Pons (tissue), 1 donor: ENCODE measurements around the gene SGPP2.
"Not testable (repeated sequence)": the region's sequence is repeated elsewhere in the genome, so short reads cannot be mapped to it uniquely, and the experiment has no call there.

Experiments
- DNase-seq: peaks from one replicate; pipeline ENCODE4 v3.0.0-alpha.2; 2016; ENCODE audit warnings: low spot score

SGPP2 gene

DNA sequence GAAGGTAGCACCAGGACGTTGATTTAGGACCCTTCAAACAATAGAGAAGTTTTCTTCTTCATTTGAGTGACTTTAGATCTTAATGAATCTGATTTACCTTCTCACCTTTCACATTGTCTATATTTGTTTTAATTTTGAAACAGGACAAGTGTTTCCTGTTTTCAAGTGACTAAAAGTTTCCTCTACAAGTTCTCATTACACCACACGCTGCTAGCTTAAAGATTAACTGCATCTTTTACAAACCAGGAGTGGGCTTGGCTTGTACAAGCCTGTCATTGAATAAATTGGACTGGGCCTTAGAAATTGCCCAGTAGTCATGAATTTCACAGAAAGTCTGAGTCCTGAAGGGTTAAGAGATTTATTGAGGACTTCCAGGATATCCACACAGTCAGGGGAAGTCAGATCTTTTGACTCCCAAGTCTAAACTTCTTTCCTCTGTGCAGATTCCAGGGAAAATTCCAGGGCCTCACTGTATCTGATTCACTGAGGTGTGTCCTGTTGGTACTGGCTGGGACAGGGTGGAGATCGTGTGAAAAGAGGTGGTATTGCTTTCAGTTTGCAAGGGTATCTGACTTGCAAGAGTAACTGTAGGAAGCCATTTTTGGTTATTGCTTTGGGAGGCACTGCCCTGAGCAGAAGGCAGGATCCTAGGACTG lies 3.4 kb downstream of the SGPP2 start:
- no peak for DNase-seq

DNA sequence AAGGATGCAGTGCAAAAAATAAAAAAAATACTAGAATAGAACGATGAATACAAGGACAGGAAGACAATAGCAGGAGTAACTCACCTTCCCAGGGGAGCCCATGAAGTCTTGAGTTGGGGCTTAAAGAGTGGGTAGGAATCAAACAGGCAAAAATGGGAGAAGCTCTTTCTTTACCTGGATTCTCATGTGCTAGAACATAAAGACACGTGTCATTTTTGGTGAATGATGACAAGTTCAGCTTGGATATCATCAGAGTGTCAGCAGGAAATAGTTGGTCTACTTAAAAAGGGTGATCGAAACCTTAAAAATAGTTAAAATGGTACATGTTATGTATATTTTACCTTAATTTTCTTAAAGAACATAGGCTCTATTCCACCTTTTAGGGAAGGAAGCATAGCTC lies 5.7 kb downstream of the SGPP2 start:
- DNase-seq = no peak

DNA sequence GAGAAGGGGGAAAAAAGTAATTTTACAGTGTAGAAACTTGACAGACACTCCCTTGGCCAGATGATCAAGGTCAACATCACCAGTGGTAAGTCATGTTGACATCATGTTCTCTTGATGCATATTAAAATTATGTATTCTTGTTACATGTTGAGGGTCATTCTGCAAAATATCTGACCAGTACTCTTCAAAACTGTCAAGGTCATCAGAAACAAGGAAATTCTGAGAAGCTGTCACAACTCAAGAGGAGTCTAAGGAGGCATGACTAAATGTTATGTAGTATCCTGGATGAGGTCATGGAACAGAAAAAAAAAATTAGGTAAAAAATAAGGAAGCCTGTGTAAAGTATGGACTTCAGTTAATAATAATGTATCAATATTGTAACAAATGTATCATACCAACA lies 6.3 kb downstream of the SGPP2 start:
- DNase-seq = no peak

DNA sequence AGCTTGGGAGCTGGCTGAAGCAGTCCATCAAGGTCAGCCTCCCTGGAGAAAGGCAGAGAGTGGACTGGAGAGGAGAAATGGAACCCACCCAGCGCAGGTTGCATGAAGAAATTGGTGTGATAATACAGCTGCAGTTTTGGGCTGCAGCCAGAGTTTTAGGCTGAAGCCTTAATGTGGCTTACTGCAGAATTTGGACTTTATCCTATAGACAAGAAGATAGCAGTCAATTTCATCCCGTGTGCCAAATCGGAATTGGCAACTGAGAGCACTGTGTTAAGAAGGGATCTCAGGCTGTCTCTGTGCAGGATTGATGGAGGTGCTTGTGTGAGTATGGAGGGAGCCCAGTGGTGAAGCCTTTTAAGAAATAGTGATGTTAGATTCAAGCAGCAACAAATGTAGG lies 7.5 kb downstream of the SGPP2 start:
- DNase-seq = no peak

DNA sequence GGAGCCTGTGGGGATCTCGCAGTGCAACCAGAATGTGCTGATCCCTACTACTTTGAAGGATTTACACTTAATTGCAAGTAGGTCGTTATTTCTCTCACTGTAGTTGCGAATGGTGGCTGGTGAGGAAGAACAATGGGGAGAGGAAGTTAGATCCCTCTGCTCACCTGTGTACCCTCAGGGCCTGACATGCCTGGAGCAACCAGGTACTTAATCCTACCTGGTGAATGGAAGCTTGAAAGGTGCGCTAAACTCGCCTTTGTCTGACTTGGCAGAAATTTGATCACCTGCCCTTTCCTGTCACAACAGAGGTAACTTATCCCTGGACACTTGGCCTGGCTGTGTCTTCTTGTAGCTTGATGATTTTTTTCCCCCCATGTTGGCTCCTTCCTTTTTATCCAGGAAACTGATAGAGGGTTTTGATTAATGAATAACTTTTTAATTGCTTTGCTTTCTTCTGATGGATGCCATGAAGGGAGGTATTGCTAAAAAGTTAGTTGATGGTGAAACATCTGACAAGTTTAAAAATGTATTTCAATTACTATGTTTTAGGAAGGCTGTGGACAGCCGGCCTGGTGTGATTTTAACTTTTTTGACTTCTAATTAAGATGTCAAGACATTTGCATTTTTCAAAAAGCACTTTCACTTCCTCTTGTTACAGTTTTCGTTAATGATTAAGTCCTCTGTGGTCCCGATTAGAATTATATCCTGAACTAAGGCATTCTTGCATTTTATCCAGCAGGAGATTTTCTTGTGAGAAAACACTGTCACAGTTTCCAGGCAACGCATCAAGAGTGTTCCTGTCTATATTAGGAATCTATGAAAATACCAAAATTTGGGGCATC lies 9.2 kb downstream of the SGPP2 start:
- DNase-seq = no peak

DNA sequence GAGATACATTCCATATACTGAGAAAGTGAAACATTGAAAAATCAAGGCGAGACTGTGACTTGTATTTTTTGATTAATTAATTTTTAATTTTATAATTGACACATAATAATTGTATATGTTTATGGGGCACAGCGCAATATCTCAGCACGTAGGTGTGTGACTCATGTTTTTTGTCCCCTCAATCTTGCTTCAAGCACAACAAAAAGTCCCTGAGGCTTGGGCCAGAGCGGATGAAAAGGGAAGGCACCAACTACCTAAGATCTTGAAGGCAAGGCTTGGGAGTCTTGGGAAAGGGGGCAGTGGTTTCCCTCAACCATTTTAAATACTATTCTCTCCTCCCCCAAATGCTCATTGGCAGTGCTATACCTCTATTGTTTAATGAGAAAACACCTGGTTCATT lies 9.9 kb downstream of the SGPP2 start:
- DNase-seq = no peak

DNA sequence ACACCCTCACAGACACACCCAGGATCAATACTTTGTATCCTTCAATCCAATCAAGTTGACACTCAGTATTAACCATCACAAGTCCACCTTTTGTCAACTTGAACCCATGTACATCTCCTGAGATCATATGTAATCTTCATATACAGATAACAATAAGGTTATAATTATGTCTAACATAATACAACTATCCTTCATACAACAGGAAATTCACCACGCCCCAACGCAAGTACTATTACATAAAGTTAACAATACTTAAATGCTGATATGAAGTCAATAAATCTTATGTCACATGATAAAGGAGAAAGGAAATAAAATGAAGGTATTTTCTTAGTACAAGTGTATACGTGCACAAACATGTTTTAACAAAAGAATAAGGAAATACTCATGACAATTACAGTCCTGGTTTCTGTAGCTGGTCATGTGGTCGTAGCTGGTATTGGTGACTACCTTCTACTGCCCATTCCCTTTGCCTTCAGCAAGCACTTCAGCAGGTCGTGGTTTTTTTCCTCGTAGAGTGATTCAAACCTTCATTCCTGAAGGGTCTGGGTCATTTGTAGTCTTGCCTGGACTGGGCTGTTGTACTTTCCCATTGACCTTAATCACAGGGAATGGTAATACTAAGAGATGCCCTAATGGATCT lies 11.2 kb downstream of the SGPP2 start:
- DNase-seq = not testable (repeated sequence)

DNA sequence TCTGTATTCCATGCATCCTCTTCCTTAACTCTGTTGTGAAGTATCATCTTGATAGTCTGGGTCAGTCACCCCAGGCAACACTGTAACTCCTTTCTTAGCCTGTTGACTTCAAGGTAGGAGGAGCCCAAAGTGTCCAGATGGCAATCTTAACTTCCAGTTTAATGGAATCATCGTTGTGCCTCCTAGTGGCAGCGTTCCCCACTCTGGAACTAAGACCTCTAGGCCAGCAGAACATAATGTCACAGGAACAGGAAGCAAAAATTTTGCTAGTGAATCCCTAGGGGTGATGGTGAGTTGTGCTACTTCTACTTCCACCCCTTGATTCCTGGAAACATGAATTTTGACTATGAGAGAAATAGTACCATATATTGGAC lies 11.7 kb downstream of the SGPP2 start:
- DNase-seq = no peak

DNA sequence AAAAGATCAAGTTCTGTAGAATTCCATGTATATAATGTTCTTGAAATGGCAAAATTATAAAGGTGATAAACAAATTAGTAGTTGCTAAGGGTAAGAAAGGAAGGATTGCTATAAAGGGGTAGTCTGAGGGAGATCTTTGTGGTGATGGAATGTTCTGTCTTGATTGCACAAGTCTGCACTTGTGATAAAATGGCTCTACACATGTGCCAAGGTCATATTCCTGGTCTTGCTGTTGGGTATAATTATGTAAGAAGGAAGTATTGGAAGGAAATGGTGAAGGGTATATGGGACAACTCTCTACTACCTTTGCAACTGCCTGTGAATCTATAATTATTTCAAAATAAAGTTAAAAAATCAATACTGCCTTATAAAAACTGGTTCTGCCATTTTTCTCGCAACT lies 15.3 kb downstream of the SGPP2 start:
- no peak for DNase-seq

DNA sequence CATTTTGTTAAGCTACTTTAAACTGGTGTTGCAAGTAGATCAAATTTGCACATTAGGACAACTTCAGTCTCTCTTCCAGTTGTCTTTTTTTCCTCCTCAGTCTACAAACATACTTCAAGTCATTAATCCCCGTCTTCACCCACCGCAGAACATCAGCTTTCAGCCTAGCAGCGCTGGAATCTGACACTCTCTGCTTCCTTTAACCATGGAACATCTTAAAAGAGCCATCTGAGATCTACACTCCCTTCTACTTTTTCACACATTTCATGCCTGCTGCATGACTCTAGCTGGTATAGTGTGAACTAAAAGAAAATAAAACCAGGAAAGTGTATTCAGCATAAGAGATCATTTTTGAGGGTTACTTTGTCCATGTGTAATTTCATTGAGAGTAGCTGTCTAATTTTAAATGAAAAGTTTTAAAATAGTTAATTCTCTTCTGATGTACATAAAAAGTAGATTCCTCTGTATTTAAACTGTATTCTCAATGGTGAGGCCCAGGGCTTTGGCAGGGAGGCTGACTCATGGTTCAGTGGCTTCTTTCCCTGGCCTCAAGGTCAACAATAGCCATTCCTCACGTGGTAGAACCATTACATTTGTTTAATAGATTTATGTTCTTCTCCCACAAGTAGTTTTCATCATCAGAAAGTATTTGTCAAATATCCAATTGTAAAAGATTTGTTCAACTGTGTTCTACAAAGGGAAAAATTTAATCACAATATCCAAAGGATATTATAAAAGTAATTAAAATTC lies 16.5 kb downstream of the SGPP2 start:
- no peak for DNase-seq

DNA sequence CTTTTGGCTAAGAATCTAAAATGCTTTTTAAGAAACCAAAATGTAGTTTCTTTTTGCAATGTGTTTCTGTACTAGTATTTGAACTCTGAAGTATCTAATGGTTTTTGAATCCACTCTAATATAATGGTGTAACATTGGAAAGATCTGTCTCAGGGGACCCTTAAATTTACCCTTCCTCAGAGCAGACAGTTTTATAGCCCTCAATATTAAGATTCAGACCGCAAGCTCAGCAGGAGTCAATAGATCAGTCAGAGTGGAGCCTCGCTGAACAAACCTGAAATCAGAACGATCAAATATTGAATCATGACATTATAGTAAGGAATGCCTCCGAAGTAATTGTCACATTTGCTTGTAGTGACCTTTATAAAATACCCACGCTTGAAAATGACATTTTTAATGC lies 18.3 kb downstream of the SGPP2 start:
- no peak for DNase-seq

DNA sequence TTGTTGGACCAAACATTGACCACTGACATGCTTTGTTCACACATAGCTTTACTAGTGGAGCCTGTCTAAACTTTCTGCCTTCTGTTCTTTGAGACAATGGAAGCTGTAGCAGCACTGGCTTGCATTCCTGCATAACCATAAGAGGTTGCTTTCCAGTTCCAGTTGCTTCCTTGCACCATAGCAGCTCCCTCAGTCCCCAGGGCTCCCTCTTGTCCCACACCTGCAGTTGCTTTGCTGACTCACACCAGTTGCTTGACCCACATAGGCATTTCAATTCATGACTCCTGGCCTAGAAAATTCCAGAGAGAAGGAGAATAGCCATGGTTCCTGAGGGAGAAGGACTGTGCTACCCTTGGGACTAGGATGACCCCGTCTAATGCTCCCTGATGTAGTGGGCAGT lies 20.9 kb downstream of the SGPP2 start:
- DNase-seq = no peak

DNA sequence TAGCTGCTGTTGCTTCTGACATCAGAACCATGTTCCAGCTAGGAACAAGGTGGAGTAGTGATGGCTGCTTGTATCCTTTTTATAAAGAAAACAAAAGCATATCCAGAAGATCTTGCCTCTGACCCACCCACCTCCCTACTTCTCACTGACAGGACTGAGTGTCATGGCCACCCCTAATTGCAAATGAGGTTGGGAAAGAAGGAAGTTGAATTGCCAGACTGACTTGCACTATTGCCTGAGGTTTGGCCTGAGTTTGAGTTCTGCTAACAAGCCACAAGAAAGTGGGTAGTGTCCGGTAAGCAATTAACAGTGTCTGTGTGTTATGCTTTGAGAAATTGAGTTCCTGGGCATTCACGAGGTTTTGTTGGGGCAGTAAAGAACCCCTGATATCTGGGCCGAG lies 22.8 kb downstream of the SGPP2 start:
- no peak for DNase-seq

DNA sequence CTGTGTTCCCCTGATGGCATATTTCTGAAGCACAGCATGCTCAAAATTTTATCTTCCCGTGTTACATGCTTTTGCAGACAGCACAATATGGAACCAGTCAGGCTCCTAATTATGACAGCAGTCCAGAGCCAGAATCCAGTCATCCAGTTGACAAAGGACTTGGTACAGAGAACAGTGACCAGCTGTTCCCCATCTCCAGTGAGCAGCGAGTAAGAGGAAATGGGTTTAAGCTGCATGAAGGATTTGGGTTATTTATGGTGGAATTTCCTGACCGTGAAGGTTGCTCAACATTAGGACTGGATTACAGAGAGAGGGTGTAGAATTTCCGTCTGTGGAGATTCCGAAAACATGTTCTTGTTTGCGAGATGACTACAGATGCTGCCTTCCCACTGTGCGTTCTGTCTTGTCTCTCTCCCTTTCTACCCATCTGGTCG lies 24.4 kb downstream of the SGPP2 start:
- DNase-seq = no peak

DNA sequence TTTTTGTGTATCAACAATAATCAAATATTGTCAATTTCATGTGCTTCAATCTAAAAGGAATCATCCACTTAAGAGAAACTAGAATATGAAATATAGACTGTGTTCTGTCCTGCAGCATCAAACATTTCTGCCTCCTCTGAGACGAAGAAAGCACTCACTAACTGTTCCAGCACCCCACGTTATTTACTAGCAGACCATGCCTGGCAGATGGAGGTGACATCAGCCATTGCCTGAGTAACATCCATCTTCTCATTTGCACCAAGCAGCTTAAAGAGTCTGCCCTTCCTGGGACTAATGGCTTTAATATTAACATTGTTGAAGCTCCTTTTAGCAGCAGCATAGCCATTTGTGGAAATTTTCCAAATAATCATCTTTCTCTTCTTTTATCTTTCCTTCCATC lies 25.7 kb downstream of the SGPP2 start:
- DNase-seq = no peak

DNA sequence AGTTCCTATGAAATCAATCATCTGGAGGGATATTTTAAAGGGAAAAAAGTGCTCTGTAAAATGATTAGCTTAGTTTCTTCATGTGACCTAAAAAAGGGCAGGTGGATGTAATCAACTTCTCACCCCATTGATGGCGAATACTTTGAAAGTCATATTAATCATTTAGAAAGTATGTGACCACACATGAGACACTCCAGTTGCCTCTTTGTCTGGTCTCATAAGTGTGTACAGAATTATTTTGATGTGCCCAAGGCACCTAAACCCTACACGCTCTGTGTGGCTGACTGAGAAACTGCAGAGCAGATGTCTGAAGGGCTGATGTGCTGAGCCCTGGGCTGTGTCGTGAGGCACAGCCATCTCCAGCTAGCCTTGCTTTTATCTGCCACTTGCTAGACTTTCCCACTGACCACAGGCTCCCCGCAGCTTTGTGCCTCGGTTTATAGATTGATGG lies 26.9 kb downstream of the SGPP2 start:
- no peak for DNase-seq

DNA sequence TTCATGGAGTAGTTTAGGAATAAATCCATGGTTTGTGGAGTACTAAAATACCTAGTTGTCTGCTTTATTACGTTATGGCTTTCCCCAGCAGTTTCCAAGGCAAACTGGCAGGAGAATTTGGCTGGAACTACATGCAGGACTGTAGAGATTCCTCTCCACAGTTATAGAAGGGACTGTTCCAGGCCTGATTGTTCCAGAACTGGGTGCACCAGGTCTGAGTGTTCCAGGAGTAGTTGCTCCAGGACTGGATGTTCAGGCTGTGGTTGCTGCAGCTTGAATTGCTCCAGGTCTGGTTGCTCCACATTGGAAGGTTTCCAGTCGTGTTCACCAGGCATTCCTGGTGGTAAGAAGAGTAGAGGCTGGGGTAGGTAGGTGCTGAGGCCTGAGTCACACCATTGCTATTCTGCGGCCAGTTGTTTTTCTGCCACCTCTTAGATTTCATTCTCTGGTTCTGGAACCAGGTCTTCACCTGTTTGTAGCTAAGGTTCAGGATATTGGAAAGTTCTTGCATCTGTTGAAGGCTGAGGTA lies 28.1 kb downstream of the SGPP2 start:
- DNase-seq = no peak

DNA sequence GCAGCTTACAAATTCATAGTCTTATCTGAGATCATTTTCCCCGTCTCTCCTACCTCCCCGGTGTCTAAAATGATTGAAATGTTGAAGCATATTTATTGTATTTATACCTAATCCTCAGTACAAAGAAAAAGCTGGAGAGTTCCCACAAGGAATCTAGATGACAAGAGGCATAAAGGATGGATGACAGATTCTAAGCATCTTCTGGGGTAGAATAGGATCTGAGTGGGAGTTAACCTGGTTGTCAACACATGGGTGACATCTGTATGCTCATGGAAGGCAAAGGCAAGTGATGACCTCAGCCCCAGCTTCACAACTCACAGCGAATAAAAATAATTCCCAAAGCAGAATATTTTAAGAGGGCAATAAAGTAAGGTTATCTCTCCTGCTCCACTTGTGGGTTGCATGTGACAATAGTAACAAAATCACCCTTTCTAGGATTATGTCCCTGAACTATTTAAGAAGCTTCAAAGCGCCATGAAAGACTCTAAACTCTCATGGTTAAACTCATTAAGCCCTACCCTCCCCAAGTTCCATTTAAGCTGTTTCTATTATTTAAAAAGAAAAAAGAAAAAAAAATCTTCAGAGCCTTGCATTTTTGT lies 32.2 kb downstream of the SGPP2 start:
- no peak for DNase-seq

DNA sequence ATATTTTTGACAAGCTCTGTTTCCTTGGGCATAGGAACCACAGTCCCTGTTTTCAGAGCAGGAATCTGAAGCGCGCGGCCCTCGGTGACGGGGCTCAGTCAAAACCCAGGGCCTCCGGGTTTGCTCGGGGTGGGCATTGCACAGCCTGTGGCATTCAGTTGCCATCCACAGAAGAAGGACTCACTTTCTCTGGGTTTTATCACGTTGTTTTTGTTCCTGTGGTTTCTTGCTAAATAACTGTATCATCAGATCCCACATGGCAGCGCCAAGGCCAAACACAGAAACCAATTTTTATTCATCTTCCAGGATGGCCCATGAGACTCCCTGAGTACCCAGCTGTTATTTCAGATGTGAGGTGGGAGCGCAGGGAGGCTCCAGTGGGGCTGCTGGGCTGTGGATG lies 35.6 kb downstream of the SGPP2 start:
- DNase-seq = no peak

DNA sequence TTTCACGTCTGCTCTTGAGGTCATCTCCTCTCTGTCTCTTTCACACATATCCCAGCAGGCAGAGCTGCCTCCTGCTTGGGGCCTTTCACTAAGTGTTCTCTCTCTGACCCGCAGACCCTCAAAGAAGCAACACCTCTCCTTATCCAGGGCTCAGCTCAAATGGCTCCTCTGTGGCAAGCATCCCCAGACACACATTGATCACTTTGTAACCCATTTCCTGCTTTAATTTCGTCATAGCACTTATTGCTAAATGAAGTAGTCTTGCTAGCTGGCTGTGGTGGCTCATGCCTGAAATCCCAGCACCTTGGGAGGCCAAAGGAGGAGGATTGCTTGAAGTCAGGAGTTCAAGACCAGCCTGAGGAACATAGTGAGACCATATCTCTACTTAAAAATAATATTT lies 41.4 kb downstream of the SGPP2 start:
- DNase-seq = no peak

DNA sequence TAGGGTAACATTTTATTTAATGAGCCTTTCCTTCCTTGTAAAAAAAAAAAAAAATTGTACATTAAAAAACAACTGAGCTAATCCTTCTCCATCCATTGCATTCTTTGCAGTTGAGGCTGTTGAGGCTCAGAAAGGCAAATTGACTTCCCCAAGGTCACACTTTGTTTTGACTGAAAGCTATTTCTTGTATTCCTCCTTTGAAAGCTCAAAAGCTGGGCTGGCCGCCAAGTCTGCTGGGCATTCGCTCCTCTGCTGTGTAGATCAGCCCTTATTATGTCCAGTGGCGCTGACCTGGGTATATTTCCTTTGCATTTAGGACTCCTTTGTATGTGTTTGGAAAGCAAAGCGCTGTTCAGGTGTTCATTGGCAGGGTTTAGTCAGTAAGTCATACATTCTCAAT lies 44.0 kb downstream of the SGPP2 start:
- peak; percentile 47 for DNase-seq
